ENCODE measurements around the gene RPUSD2.

Gene RPUSD2

DNA sequence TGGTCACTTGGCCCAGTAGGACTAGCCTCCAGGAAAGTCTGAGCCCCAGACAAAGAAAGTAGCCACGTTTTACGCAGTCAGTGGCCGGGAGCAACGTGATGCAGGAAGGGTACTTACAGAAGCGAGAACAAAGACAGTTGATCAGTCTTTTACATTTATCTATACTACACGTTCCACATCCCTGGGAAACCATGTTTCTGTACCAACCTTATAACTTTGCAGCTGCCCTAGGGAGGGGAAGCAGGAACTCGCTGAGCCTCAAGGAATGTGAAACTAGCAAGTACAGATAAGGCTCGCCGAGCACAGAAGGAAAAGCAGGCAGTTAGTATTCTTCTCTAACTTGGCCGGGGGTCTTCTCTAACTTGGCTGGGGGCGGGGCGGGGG, 21.6 kb downstream of the RPUSD2 start:
- peak overlapping the region; percentile 81; the same call in 1 of the 2 replicates for H3K4me3 ChIP-seq (ENCODE audit: low read length)

DNA sequence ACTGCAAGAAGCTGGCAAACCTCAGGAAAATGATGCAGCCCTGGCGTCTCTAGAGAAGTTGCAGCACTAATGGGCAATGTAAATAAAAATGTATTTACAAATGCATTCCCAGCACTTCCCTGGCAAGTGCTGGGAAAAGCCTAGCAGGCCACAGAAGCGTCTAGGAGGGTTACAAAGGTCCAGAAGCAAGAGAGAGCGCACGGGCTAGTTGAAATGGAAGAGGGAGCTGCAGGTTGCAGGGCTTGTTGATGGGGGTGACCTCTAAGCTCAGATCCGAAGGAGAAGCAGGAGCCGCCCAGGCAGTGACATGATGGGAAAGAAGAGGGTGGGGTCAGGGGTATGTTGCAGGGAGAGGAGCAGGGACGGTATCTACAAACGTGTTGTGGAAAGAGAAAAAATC, 22.3 kb downstream of the RPUSD2 start:
- H3K4me3 ChIP-seq (ENCODE audit: low read length), result no peak overlapping the region
- TF ChIP-seq ZNF274 (IDR thresholded peaks at IDR 0.05; ENCODE audit: low read depth, low read length), result no peak

More for the DNA sequence above, 21.6 kb downstream of the RPUSD2 start:
- TF ChIP-seq ZNF274 (IDR thresholded peaks at IDR 0.05; ENCODE audit: low read depth, low read length), result no peak

DNA sequence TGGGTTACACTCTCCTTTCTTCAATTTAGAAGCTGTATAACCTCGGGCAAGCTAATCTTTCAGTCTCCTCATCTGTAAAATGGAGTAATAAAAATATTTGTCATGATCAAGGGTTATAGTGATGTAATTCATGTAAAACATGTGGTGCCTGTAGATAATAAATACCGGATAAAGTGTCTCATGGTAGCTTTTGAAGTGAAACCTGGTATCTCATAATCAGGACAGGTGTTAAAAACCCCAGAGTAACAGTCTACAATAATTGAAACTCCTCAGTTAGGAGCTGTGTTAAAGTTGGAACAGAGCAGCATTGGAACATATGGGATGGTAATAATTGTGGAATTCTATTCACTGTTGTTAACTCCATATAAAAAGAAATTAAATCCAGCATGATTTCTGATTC, 24.1 kb downstream of the RPUSD2 start:
- H3K4me3 ChIP-seq (ENCODE audit: low read length), result no peak overlapping the region

DNA sequence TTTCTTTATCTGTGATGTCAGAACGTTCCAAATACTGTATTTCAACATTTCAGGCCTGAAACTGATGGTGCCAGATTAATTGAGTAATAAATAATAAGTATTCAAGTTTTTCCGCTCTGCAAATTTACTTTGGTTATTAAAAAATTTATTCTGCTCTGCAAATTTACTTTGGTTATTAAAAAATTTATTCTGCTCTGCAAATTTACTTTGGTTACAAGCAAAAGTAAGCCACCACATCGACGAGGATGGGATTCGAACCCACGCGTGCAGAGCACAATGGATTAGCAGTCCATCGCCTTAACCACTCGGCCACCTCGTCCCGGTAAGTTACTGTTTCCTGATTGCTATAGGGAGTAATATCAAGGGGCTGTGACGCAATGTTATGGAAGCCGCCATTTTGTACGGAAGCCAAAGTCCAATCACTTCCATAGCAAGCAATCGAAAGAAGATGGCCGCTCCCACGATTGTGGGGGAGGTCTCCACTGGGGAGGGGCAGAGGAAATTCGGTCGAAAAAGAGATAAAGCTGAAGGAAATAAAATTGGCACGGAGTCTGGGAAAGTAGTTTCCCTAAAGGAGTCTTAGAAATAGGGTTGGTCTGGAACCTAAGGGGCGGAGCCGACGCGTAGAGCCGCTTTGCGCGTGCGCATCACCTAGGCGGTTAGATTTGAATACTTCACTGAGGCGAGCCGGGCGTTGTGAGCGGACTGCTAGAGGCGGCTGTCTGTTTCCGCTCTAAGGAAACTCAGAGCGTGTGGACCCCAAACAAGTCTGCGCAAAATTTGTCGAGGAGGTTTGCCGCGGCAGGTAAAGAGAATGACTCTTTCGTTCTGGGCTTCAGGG, 24.7 kb downstream of the RPUSD2 start, which contains the start of gene KNL1:
Gene KNL1, plus strand, starts transcription at position 662 of the 841 bp plus-strand sequence. CDS start 8,683 bp downstream, outside the sequence.
- peak within 1 kb of the TSS; percentile 71 for H3K4me3 ChIP-seq (ENCODE audit: low read length)

More for the DNA sequence above, 24.1 kb downstream of the RPUSD2 start:
- no peak for TF ChIP-seq ZNF274 (IDR thresholded peaks at IDR 0.05; ENCODE audit: low read depth, low read length)

GRCh38 chr15:40594429-40594836, 25.3 kb downstream of the RPUSD2 start:
- peak overlapping the region; percentile 71 for H3K4me3 ChIP-seq (ENCODE audit: low read length)
- no peak for TF ChIP-seq ZNF274 (IDR thresholded peaks at IDR 0.05; ENCODE audit: low read depth, low read length)

More for the DNA sequence above, 24.7 kb downstream of the RPUSD2 start, which contains the start of gene KNL1:
- TF ChIP-seq ZNF274 (IDR thresholded peaks at IDR 0.05; ENCODE audit: low read depth, low read length), result no peak

DNA sequence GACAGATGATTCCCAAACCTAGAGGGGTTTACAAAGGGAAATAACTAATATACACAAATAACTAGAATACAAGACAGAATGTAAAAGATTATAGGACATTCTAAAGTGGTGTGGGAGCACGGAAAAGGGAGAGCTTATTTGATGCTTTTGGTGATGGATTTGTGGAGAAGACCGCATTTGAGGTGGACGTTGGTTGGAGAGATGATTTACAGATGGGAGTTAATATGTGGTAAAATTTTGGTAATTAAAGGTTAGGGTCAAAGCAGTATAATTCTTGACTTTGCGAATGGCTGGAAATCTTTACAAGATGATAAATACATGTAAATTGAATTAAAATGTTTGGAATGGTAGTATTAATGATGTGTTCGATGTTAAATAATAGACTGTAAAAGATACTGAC, 26.1 kb downstream of the RPUSD2 start:
- H3K4me3 ChIP-seq (ENCODE audit: low read length), result peak overlapping the region; percentile 71
- TF ChIP-seq ZNF274 (IDR thresholded peaks at IDR 0.05; ENCODE audit: low read depth, low read length), result no peak

DNA sequence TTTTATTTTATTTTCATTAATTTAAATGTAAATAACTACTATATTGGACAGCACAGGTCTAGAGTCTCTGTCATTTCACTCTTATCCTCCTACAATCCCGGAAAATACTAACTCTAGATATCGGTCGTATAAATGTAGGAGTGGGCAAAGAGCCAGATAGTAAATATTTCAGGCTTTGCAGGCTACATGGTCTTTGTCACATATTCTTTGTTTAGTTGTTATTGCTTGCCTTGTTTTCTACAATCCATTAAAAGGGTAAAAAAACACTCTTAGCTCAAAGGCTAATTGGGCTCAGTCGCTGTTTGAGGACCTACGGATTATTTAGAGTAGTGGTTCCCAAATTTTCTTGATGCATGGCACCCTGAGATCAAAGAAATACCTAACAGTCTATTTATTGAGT, 26.7 kb downstream of the RPUSD2 start:
- no peak for TF ChIP-seq ZNF274 (IDR thresholded peaks at IDR 0.05; ENCODE audit: low read depth, low read length)
- peak overlapping the region; percentile 71; the same call in 1 of the 2 replicates for H3K4me3 ChIP-seq (ENCODE audit: low read length)

DNA sequence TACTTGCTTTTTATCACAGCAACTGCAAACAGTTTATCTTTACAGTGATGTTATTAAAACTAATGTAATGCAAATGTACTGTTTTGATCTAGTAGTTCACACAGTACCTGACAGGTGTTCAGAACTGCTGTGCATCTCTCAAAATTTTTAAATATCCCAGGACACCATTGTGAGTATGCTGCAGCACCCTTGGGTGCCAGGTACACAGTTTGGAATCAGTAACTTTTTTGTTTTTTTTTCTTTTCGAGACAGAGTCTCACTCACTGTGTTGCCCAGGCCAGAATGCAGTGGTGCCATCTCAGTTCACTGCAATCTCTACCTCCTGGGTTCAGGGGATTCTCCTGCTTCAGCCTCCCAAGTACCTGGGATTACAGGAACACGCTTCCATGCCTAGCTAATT, 27.9 kb downstream of the RPUSD2 start:
- no peak overlapping the region for H3K4me3 ChIP-seq (ENCODE audit: low read length)
- no peak for TF ChIP-seq ZNF274 (IDR thresholded peaks at IDR 0.05; ENCODE audit: low read depth, low read length)

DNA sequence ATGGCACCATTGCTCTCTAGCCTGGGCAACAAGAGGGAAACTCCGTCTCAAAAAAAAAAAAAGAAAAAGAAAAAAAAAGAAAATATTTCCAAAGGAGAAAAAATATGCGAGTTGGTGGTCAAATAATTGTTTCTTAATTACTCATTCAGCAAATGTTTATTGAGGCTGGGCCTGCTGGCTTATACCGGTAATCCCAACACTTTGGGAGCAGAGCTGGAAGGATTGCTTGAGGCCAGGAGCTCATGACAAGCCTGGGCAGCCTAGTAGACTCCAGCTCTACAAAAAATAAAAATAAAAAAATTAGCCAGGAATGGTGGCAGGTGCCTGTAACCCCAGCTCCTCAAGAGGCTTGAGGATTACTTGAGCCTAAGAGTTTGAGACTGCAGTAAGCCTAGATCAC, 29.0 kb downstream of the RPUSD2 start:
- H3K4me3 ChIP-seq (ENCODE audit: low read length), result no peak overlapping the region
- no peak for TF ChIP-seq ZNF274 (IDR thresholded peaks at IDR 0.05; ENCODE audit: low read depth, low read length)

DNA sequence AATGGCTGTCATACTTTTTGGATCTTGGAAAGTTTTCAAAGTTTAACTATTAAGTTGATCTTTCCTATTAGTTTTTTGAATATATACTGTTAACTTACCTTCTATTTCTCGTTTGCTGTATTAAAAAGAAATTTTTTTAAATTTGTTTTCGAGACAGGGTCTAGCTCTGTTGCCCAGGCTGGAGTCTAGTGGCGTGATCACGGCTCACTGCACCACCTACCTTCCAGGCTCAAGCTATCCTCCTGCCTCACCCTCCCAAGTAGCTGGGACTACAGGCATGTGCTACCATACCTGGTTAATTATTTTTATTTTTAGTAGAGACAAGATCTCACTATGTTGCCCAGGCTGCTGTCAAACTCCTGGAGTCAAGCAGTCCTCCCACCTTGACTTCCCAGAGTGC, 29.6 kb downstream of the RPUSD2 start:
- no peak for TF ChIP-seq ZNF274 (IDR thresholded peaks at IDR 0.05; ENCODE audit: low read depth, low read length)
- no peak overlapping the region for H3K4me3 ChIP-seq (ENCODE audit: low read length)

DNA sequence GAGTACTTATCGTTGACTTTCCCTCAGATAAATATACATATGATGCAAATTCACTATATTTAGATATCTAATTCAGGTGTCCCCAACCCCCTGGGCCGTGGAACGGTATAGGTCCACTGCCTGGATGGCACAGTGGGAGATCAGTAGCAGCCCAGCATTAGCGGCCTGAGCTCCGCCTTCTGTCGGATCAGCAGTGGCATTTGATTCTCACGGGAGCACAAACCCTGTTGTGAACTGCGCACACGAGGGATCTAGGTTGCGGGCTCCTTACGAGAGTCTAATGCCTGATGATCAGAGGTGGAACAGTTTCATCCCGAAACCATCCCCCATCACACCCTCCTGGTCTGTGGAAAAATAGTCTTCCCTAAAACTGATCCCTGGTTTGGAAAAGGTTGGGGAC, 31.9 kb downstream of the RPUSD2 start:
- no peak for TF ChIP-seq ZNF274 (IDR thresholded peaks at IDR 0.05; ENCODE audit: low read depth, low read length)

GRCh38 chr15:40603935-40604334, 34.8 kb downstream of the RPUSD2 start:
- TF ChIP-seq ZNF274 (IDR thresholded peaks at IDR 0.05; ENCODE audit: low read depth, low read length), result no peak
- no peak overlapping the region for H3K4me3 ChIP-seq (ENCODE audit: low read length)

More for the DNA sequence above, 31.9 kb downstream of the RPUSD2 start:
- no peak overlapping the region for H3K4me3 ChIP-seq (ENCODE audit: low read length)

- no peak for TF ChIP-seq ZNF274 (IDR thresholded peaks at IDR 0.05; ENCODE audit: low read depth, low read length)
Measured at GRCh38 chr15:40613080-40613479, 44.0 kb downstream of the RPUSD2 start.

GRCh38 chr15:40618023-40618422, 48.9 kb downstream of the RPUSD2 start:
- H3K4me3 ChIP-seq (ENCODE audit: low read length), result no peak overlapping the region
- no peak for TF ChIP-seq ZNF274 (IDR thresholded peaks at IDR 0.05; ENCODE audit: low read depth, low read length)

More at GRCh38 chr15:40613080-40613479, 44.0 kb downstream of the RPUSD2 start:
- no peak overlapping the region for H3K4me3 ChIP-seq (ENCODE audit: low read length)

- no peak for TF ChIP-seq ZNF274 (IDR thresholded peaks at IDR 0.05; ENCODE audit: low read depth, low read length)
- H3K4me3 ChIP-seq (ENCODE audit: low read length), result no peak overlapping the region
Measured at GRCh38 chr15:40618906-40619305, 49.8 kb downstream of the RPUSD2 start.
